NCI-H1105 treated with DMSO at 0.1 percent for 48 hours (cell line): ENCODE results near the gene TTC28.

Experiments
- DNase-seq: peaks from one replicate; lab custom pipeline; 2025; lab: John Stamatoyannopoulos, UW

Gene TTC28

GRCh38 chr22:28141614-28142013 is 538.0 kb downstream of the TTC28 start:
- no peak for DNase-seq

- no peak for DNase-seq
Measured at GRCh38 chr22:28139961-28140360, 539.7 kb downstream of the TTC28 start.

GRCh38 chr22:28139516-28139915 is 540.1 kb downstream of the TTC28 start:
- no peak for DNase-seq

- no peak for DNase-seq
Measured at GRCh38 chr22:28137036-28137435, 542.6 kb downstream of the TTC28 start.

- DNase-seq: no peak
Measured at GRCh38 chr22:28132466-28132865, 547.2 kb downstream of the TTC28 start.

GRCh38 chr22:28129319-28129962 is 550.2 kb downstream of the TTC28 start:
- no peak for DNase-seq

GRCh38 chr22:28128827-28129226 is 550.8 kb downstream of the TTC28 start:
- no peak for DNase-seq

GRCh38 chr22:28125799-28126198 is 553.8 kb downstream of the TTC28 start:
- no peak for DNase-seq

- DNase-seq: peak; percentile 67
Measured at GRCh38 chr22:28123989-28124766, 555.5 kb downstream of the TTC28 start.

GRCh38 chr22:28120691-28121592 is 558.7 kb downstream of the TTC28 start:
- no peak for DNase-seq

GRCh38 chr22:28118957-28119631 is 560.5 kb downstream of the TTC28 start:
- DNase-seq: no peak

GRCh38 chr22:28116219-28116673 is 563.4 kb downstream of the TTC28 start:
- no peak for DNase-seq

- DNase-seq: no peak
Measured at GRCh38 chr22:28115426-28115825, 564.2 kb downstream of the TTC28 start.

- no peak for DNase-seq
Measured at GRCh38 chr22:28112548-28113043, 567.0 kb downstream of the TTC28 start.

- DNase-seq: no peak
Measured at GRCh38 chr22:28112190-28112544, 567.5 kb downstream of the TTC28 start.

- no peak for DNase-seq
Measured at GRCh38 chr22:28111501-28112189, 568.0 kb downstream of the TTC28 start.

GRCh38 chr22:28108851-28109250 is 570.8 kb downstream of the TTC28 start:
- DNase-seq: no peak

- no peak for DNase-seq
Measured at GRCh38 chr22:28106617-28107016, 573.0 kb downstream of the TTC28 start.

- no peak for DNase-seq
Measured at GRCh38 chr22:28105988-28106387, 573.7 kb downstream of the TTC28 start.

- no peak for DNase-seq
Measured at GRCh38 chr22:28105413-28105812, 574.2 kb downstream of the TTC28 start.

GRCh38 chr22:28103596-28103995 is 576.0 kb downstream of the TTC28 start:
- DNase-seq: no peak
